HepG2 (cell line): Measurements from ENCODE around the gene FJX1. TPM values are rescaled to one million over a fixed set of nuclear protein-coding genes. Genes with fewer than 3 reads are reported as not detected.
A peak's percentile ranks its signal among the peaks of the same experiment; 100 is the strongest.

Experiments used
- ARID3A ChIP-seq: IDR thresholded peaks from 2 replicates; pipeline ENCODE4 v1.6.1; 2012; ENCODE audit warnings: low read depth, low read length, improper control_type of control experiment
- ARID4A ChIP-seq: sonication (generic); formaldehyde crosslinking; IDR thresholded peaks from 2 replicates; pipeline ENCODE4 v1.5.0; 2020; ENCODE audit warnings: mild to moderate bottlenecking, missing genetic modification reagents, borderline replicate concordance
- ATAD3A ChIP-seq: sonication (generic); formaldehyde crosslinking; IDR thresholded peaks from 2 replicates; pipeline ENCODE4 v1.4.0; 2020; ENCODE audit warnings: missing genetic modification reagents
- CREB1 ChIP-seq, 2 experiments: fragments of 450-650 bp in 1 of 2; IDR thresholded peaks; 2 replicates each; pipeline ENCODE4 v1.6.1; 2016 to 2017; ENCODE audit warnings: control low read depth in 1 of 2, mild to moderate bottlenecking in 1 of 2, missing compliant biosample characterization in 1 of 2, missing genetic modification characterization in 1 of 2
- DR1 ChIP-seq: sonication (generic); formaldehyde crosslinking; IDR thresholded peaks from 2 replicates; pipeline ENCODE4 v1.8.0; 2021; ENCODE audit warnings: mild to moderate bottlenecking, missing genetic modification reagents, inconsistent platforms
- ETS1 ChIP-seq: sonication (generic); formaldehyde crosslinking; IDR thresholded peaks from 2 replicates; pipeline ENCODE4 v1.4.0; 2020; ENCODE audit warnings: missing genetic modification reagents
- FOXM1 ChIP-seq: sonication (generic); formaldehyde crosslinking; IDR thresholded peaks from 2 replicates; pipeline ENCODE4 v1.5.0; 2020; ENCODE audit warnings: missing genetic modification reagents
- MED13 ChIP-seq: sonication (generic); formaldehyde crosslinking; IDR thresholded peaks from 2 replicates; pipeline ENCODE4 v1.5.0; 2020; ENCODE audit warnings: missing genetic modification reagents
- MYPOP ChIP-seq: sonication (generic); formaldehyde crosslinking; IDR thresholded peaks from 2 replicates; pipeline ENCODE4 v1.8.1; 2023; ENCODE audit warnings: mild to moderate bottlenecking, moderate library complexity, missing genetic modification reagents
- RAD21 ChIP-seq: fragments of 450-650 bp; formaldehyde crosslinking; IDR thresholded peaks from 2 replicates; pipeline ENCODE4 v1.5.0; 2020; ENCODE audit warnings: mild to moderate bottlenecking
- SOX6 ChIP-seq, 2 experiments: fragments of 450-650 bp in 1 of 2; sonication (generic) in 1 of 2; formaldehyde crosslinking in 1 of 2; IDR thresholded peaks; 2 replicates each; pipeline versions ENCODE4 v1.4.0 to v1.6.1; 2017 to 2020; ENCODE audit warnings: antibody characterized with exemption in 1 of 2, mild to moderate bottlenecking in 1 of 2, missing genetic modification reagents in 1 of 2
- YY1 ChIP-seq: IDR thresholded peaks from 2 replicates; pipeline ENCODE4 v1.6.1; 2011; ENCODE audit warnings: low read length, low read depth, moderate library complexity, mild to moderate bottlenecking; ENCODE audit not compliant: insufficient read depth, insufficient replicate concordance
- ZBED4 ChIP-seq: sonication (generic); formaldehyde crosslinking; IDR thresholded peaks from 2 replicates; pipeline ENCODE4 v1.4.0; 2020; ENCODE audit warnings: missing genetic modification reagents, borderline replicate concordance
- ZKSCAN1 ChIP-seq: fragments of 150-350 bp; IDR thresholded peaks from 2 replicates; pipeline ENCODE4 v1.6.1; 2014; ENCODE audit warnings: low read length
- ZNF335 ChIP-seq: sonication (generic); formaldehyde crosslinking; IDR thresholded peaks from 2 replicates; pipeline ENCODE4 v1.4.0; 2020; ENCODE audit warnings: missing genetic modification reagents
- ZSCAN29 ChIP-seq: sonication (generic); formaldehyde crosslinking; conservative IDR thresholded peaks from 2 replicates; pipeline ENCODE4 v1.4.0; 2020; ENCODE audit warnings: mild to moderate bottlenecking, missing genetic modification reagents
- polyA plus RNA-seq, 8 experiments: library from polyadenylated mRNA; depleted of rRNA in 3 of 8; stranded (reverse) in 7 of 8; unstranded in 1 of 8; fragments of >200 nt; fragmentation: Illumina TruSeq in 4 of 8; extraction: Trizol in 4 of 8; gene quantifications; 2 replicates each; pipeline versions ENCODE4 v1.2.1 to v1.2.3, GENCODE V29; 2011 to 2016; ENCODE audit warnings: low read depth in 4 of 8, missing spikeins in 1 of 8, mixed read lengths in 1 of 8; ENCODE audit not compliant: insufficient read depth in 1 of 8
- total RNA-seq, 5 experiments: library from RNA; depleted of rRNA; stranded (reverse); fragments of >200 nt; fragmentation: Illumina TruSeq; extraction: Trizol; gene quantifications; 2 replicates each; pipeline ENCODE4 v1.2.3, GENCODE V29; 2016; ENCODE audit warnings: low read depth in 1 of 5

FJX1 gene
- total and polyA plus RNA-seq, 2 of the 13 experiments (the other 11 are each of a cell fraction or from before 2014, with no cell fraction given): 0.40 to 0.82 TPM

- TF ChIP-seq MYPOP (CRISPR knock-in tag): peak; percentile 79; the same call in 1 of the 2 replicates
- no peak for TF ChIP-seq ZNF335 (CRISPR knock-in tag)
- peak; percentile 76 for TF ChIP-seq DR1 (CRISPR knock-in tag)
- peak; percentile 89 for TF ChIP-seq ATAD3A (CRISPR knock-in tag)
- TF ChIP-seq ZKSCAN1: no peak
- peak; percentile 91 for TF ChIP-seq ZSCAN29 (CRISPR knock-in tag)
- TF ChIP-seq ARID4A: peak; percentile 51; the same call in 1 of the 2 replicates
- peak; percentile 70 for TF ChIP-seq CREB1 (IDR thresholded peaks at IDR 0.05)
- no peak for TF ChIP-seq CREB1 (CRISPR knock-in tag; IDR thresholded peaks at IDR 0.05)
- peak; percentile 30 for TF ChIP-seq YY1
- peak; percentile 18; the same call in 1 of the 2 replicates for TF ChIP-seq ZBED4 (CRISPR knock-in tag)
- TF ChIP-seq FOXM1 (CRISPR knock-in tag): peak; percentile 90
- TF ChIP-seq SOX6 (IDR thresholded peaks at IDR 0.05): no peak
- no peak for TF ChIP-seq SOX6 (CRISPR knock-in tag; IDR thresholded peaks at IDR 0.05)
- TF ChIP-seq MED13: no peak; the same call in 1 of the 2 replicates
- no peak for TF ChIP-seq ARID3A
- no peak for TF ChIP-seq RAD21
- peak; percentile 98 for TF ChIP-seq ETS1 (CRISPR knock-in tag)
Observed at GRCh38 chr11:35662649-35663407, 44.6 kb downstream of the FJX1 start, which contains the start of gene TRIM44 (continued).
